Suprapubic skin (tissue), 4 donors: Measurements from ENCODE around the gene CACNA1D.

Experiments used
- EP300 ChIP-seq: sonication (generic); formaldehyde crosslinking; IDR thresholded peaks from one replicate; pipeline ENCODE4 v1.6.1; 2017; ENCODE audit warnings: antibody characterized with exemption
- POLR2A ChIP-seq, 2 donors: fragments of 450-650 bp; IDR thresholded peaks; one replicate each; pipeline ENCODE4 v1.6.1; 2017; ENCODE audit warnings: antibody characterized with exemption in 2 of 2, mild to moderate bottlenecking in 2 of 2, moderate library complexity in 2 of 2
- POLR2AphosphoS5 ChIP-seq, 3 donors: sonication (generic); formaldehyde crosslinking; IDR thresholded peaks; one replicate each; pipeline ENCODE4 v1.6.1; 2017; ENCODE audit warnings: antibody characterized with exemption in 3 of 3
- TF ChIP-seq, protein P1 (sequence below), 2 donors: fragments of 200-600 bp in 1 of 2; fragments of 450-650 bp in 1 of 2; sonication (generic) in 1 of 2; IDR thresholded peaks; one replicate each; pipeline ENCODE4 v1.5.1; 2016 to 2019; ENCODE audit warnings: antibody characterized with exemption in 2 of 2, mild to moderate bottlenecking in 1 of 2, moderate library complexity in 1 of 2

DNA sequence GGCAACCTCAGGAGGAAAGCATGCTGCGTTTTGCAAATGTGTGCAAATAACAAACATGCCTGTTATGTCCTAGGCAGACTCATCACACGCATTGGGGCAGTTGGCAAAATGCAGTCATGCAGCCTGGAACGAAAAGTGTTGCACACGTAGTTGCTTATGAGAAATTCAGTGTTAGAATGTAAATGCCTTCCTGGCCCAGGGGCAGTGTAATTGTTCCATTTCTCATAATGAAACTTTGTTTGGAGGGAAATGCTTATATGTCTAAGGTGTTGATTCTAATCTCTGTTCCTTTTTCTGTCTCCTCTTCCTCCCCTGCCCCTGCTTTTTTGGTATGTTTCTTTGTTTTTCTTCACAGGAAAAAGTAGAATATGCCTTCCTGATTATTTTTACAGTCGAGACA lies 156.0 kb downstream of the CACNA1D start:
- TF ChIP-seq, protein P1, sequence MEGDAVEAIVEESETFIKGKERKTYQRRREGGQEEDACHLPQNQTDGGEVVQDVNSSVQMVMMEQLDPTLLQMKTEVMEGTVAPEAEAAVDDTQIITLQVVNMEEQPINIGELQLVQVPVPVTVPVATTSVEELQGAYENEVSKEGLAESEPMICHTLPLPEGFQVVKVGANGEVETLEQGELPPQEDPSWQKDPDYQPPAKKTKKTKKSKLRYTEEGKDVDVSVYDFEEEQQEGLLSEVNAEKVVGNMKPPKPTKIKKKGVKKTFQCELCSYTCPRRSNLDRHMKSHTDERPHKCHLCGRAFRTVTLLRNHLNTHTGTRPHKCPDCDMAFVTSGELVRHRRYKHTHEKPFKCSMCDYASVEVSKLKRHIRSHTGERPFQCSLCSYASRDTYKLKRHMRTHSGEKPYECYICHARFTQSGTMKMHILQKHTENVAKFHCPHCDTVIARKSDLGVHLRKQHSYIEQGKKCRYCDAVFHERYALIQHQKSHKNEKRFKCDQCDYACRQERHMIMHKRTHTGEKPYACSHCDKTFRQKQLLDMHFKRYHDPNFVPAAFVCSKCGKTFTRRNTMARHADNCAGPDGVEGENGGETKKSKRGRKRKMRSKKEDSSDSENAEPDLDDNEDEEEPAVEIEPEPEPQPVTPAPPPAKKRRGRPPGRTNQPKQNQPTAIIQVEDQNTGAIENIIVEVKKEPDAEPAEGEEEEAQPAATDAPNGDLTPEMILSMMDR (IDR thresholded peaks at IDR 0.05), result no peak
- TF ChIP-seq POLR2A (IDR thresholded peaks at IDR 0.05) (no peak), POLR2AphosphoS5 (IDR thresholded peaks at IDR 0.05) (no peak), EP300 (no peak)
